T-helper 17 cell (primary cell): ENCODE results near the gene CDKN1C. TPM values are rescaled to one million over a fixed set of nuclear protein-coding genes. Genes with fewer than 3 reads are reported as not detected.

Experiments used
- ATAC-seq: fragments of 150-1000 bp; cut with Tn5 transposase; 2 replicates; pipeline ENCODE4 v1.10.0; 2021; ENCODE audit warnings: mild to moderate bottlenecking, moderate library complexity
- DNase-seq, 3 donors: peaks; one replicate each; pipeline versions ENCODE4 v3.0.0 to v3.0.0-alpha.2; 2020 to 2021
- H3K9me3 ChIP-seq: one replicate; pipeline ENCODE4 v1.7.0; 2013; ENCODE audit warnings: low read length, mild to moderate bottlenecking; ENCODE audit not compliant: control insufficient read depth, poor library complexity, severe bottlenecking
- H3K27ac Mint-ChIP-seq: one replicate; pipeline ENCODE4 v1.8.0; 2022; ENCODE audit warnings: mild to moderate bottlenecking, moderate library complexity, mixed read lengths
- H3K27me3 Mint-ChIP-seq: one replicate; pipeline ENCODE4 v1.8.0; 2022; ENCODE audit warnings: mixed read lengths
- H3K36me3 Mint-ChIP-seq: one replicate; pipeline ENCODE4 v1.8.0; 2022; ENCODE audit warnings: low read depth, mixed read lengths
- H3K4me1 Mint-ChIP-seq: one replicate; pipeline ENCODE4 v1.8.0; 2022; ENCODE audit warnings: mild to moderate bottlenecking, mixed read lengths
- H3K4me3 Mint-ChIP-seq: one replicate; pipeline ENCODE4 v1.8.0; 2022; ENCODE audit warnings: mild to moderate bottlenecking, moderate library complexity, mixed read lengths
- total RNA-seq, 4 donors: library from RNA in 2 of 4; stranded (reverse) in 2 of 4; gene quantifications; one replicate each; pipeline ENCODE4 v1.2.3 and lab custom pipeline; 2022 to 2026

CDKN1C gene
- total RNA-seq, 2 donors from 2014 or later = 0.91 to 2.6 TPM

- DNase-seq (no peak), ATAC-seq (no peak)
- H3K27me3 Mint-ChIP-seq = no peaks in the 10 kb centered on the region
- peak overlapping the region; percentile 45 for H3K27ac Mint-ChIP-seq
- no peaks in the 10 kb centered on the region for H3K36me3 Mint-ChIP-seq
- peaks cover 10% of the 10 kb centered on the region for H3K4me1 Mint-ChIP-seq
- no peaks in the 10 kb centered on the region for H3K9me3 ChIP-seq
- no peak overlapping the region for H3K4me3 Mint-ChIP-seq
Observed at GRCh38 chr11:2843551-2843950, 42.0 kb downstream of the CDKN1C start.

GRCh38 chr11:2842876-2843275 is 42.7 kb downstream of the CDKN1C start:
- H3K4me3 Mint-ChIP-seq = no peak overlapping the region

DNA sequence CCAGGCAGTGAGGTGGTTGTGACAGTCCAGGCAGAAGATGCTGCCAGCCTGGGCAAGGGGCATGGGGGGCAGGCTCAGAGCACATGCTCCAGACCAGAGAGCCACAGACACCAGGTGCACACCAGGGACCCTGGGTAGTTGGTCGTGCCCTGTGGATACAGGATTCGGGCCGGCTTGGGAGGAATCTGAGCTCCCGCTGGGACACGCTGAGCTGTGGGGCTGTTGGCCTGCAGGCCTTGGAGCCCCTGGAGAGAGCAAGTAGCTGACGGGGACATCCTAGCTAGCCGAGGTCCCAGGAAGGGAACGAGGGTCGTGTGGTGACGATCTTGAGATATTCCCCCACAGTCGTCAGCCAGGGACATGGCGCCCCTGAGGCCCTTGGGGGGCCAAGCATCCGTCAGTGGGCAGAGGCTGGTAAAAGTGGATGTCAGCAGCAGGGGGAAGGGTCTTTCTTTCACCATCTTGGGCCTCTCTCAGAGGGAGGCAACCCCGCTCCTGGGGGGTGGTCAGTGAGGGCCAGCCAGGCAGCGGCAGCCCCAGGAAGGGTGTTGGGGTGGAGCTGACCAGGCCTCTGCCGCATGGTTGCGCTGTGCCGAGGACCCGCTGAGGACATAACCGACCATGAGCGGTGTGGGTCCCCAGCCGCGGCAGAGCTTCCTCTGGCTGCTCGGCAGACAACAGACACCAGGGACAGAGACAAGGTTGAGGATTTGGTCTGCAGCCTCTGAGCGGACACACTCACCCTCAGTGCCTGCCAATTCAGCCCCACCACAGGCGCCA is 44.0 kb downstream of the CDKN1C start:
- H3K27me3 Mint-ChIP-seq = no peaks in the 10 kb centered on the region
- no peak for ATAC-seq
- H3K36me3 Mint-ChIP-seq = no peaks in the 10 kb centered on the region
- no peaks in the 10 kb centered on the region for H3K9me3 ChIP-seq
- peaks cover 10% of the 10 kb centered on the region for H3K4me1 Mint-ChIP-seq
- no peak for DNase-seq
- no peak overlapping the region for H3K27ac Mint-ChIP-seq
- no peak overlapping the region for H3K4me3 Mint-ChIP-seq

More at GRCh38 chr11:2842876-2843275, 42.7 kb downstream of the CDKN1C start:
- H3K9me3 ChIP-seq = no peaks in the 10 kb centered on the region
- Mint-ChIP-seq H3K4me1 (peaks cover 10% of the 10 kb centered on the region), H3K27me3 (no peaks in the 10 kb centered on the region), H3K27ac (no peak overlapping the region), H3K36me3 (no peaks in the 10 kb centered on the region)
- ATAC-seq (no peak), DNase-seq (no peak)

DNA sequence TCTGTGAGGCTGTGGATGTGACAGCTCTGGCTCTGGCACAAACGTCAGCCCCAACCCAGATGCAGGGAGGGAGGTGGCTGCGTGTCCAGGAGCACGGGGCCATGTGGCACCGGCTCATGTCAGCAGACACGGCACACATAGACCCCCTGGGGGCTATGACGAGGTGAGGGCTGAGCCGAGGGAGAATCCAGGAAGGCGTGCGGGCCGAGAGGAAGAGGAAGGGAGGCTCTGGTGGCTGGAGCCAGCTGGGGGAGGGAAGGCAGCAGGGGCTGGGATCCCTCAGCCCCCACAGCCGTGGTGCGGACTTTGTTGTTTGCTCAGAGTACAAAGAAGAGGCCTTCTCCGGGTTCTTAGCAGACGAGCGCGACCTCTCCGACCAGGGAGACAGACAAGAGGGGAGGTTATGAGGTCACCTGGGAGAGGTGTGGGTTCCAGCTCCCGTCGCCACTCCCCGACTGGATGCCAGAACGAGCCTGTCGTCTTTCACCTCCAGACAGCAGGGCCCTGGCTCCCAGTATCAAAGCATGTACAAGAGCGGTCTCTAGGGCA is 46.1 kb downstream of the CDKN1C start:
- no peaks in the 10 kb centered on the region for H3K27me3 Mint-ChIP-seq
- ATAC-seq (no peak), DNase-seq (no peak)
- peaks cover 14% of the 10 kb centered on the region for H3K4me1 Mint-ChIP-seq
- H3K9me3 ChIP-seq = no peaks in the 10 kb centered on the region
- H3K27ac Mint-ChIP-seq = peak overlapping the region; percentile 66
- no peak overlapping the region for H3K4me3 Mint-ChIP-seq
- no peaks in the 10 kb centered on the region for H3K36me3 Mint-ChIP-seq

DNA sequence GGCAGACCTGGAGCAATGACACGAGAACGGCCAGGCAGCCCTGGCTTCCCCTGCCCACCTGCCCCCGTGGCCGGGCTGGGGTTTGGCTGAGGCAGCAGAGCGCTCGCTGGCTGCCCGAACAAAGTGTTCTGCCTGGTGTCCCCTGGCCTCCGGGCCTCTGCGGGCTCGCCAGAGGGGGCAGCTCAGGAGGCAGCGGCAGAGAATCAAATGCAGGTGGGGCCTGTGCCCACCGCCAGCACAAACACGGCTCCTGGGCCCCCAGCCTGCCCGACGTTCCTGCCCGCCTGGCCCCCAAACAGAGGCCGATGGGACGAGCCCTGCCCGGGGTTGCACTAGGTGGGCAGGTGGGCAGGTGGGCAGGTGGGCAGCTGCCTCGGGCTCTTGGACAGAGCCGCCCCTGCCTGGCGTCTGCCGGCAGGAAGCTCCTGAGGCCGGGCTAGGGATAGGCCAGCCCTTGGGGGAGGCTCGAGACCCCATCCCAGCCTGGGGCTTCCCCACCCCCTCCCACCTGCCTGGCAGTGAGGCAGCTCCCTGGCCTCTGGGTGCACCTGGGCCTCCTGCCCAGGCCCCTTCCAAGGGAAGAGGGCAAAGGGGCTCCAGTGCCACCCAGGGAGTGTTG is 46.8 kb downstream of the CDKN1C start:
- peak overlapping the region; percentile 66 for H3K27ac Mint-ChIP-seq
- H3K4me1 Mint-ChIP-seq = peaks cover 14% of the 10 kb centered on the region
- no peak for DNase-seq
- H3K27me3 Mint-ChIP-seq = no peaks in the 10 kb centered on the region
- ATAC-seq = no peak
- H3K36me3 Mint-ChIP-seq = no peaks in the 10 kb centered on the region
- H3K9me3 ChIP-seq = no peaks in the 10 kb centered on the region
- H3K4me3 Mint-ChIP-seq = no peak overlapping the region

DNA sequence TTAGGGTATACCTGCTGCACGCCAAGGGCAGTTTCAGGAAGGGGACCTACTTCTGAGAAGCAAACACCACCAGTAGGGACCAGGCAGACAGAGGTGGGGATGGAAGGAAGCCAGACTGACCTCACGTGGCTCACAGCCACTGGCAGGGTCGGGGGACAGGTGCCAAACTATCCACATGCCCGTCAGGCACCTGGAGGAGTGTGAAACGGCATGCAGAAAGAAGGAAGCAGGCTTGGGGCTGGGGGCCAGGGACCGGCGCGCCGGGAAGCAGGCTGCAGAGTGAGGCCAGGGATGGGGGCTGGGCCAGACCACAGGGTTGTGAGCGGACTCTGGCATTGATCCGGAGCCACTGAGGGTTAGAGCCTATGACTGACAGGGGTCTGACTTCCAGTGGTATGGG is 47.5 kb downstream of the CDKN1C start:
- no peaks in the 10 kb centered on the region for H3K36me3 Mint-ChIP-seq
- no peaks in the 10 kb centered on the region for H3K9me3 ChIP-seq
- no peaks in the 10 kb centered on the region for H3K27me3 Mint-ChIP-seq
- ATAC-seq (no peak), DNase-seq (no peak)
- no peak overlapping the region for H3K4me3 Mint-ChIP-seq
- peaks cover 14% of the 10 kb centered on the region for H3K4me1 Mint-ChIP-seq
- H3K27ac Mint-ChIP-seq = peak overlapping the region; percentile 27

- Mint-ChIP-seq H3K4me3 (no peak overlapping the region), H3K27ac (peak overlapping the region; percentile 27), H3K36me3 (no peaks in the 10 kb centered on the region), H3K27me3 (no peaks in the 10 kb centered on the region), H3K4me1 (peaks cover 14% of the 10 kb centered on the region)
- DNase-seq = no peak
- no peaks in the 10 kb centered on the region for H3K9me3 ChIP-seq
- ATAC-seq = no peak
Observed at GRCh38 chr11:2837651-2838050, 47.9 kb downstream of the CDKN1C start.

- H3K4me1 Mint-ChIP-seq = peaks cover 13% of the 10 kb centered on the region
- DNase-seq (no peak), ATAC-seq (no peak)
- H3K36me3 Mint-ChIP-seq = no peaks in the 10 kb centered on the region
- H3K9me3 ChIP-seq = no peaks in the 10 kb centered on the region
- H3K27ac Mint-ChIP-seq = no peak overlapping the region
- no peaks in the 10 kb centered on the region for H3K27me3 Mint-ChIP-seq
- no peak overlapping the region for H3K4me3 Mint-ChIP-seq
Observed at GRCh38 chr11:2837096-2837601, 48.4 kb downstream of the CDKN1C start.

- no peak for ATAC-seq
- H3K27me3 Mint-ChIP-seq = no peaks in the 10 kb centered on the region
- H3K4me1 Mint-ChIP-seq = peaks cover 11% of the 10 kb centered on the region
- H3K4me3 Mint-ChIP-seq = no peak overlapping the region
- H3K27ac Mint-ChIP-seq = no peak overlapping the region
- no peaks in the 10 kb centered on the region for H3K36me3 Mint-ChIP-seq
- no peak for DNase-seq
- H3K9me3 ChIP-seq = no peaks in the 10 kb centered on the region
Observed at GRCh38 chr11:2836315-2837095, 49.1 kb downstream of the CDKN1C start.

- no peaks in the 10 kb centered on the region for H3K36me3 Mint-ChIP-seq
- no peaks in the 10 kb centered on the region for H3K9me3 ChIP-seq
- no peaks in the 10 kb centered on the region for H3K27me3 Mint-ChIP-seq
- peak overlapping the region; percentile 62 for H3K27ac Mint-ChIP-seq
- H3K4me3 Mint-ChIP-seq = no peak overlapping the region
- no peak for ATAC-seq
- no peak for DNase-seq
- H3K4me1 Mint-ChIP-seq = peaks cover 7% of the 10 kb centered on the region
Observed at GRCh38 chr11:2835751-2836150, 49.8 kb downstream of the CDKN1C start.

- H3K4me1 Mint-ChIP-seq = peaks cover 7% of the 10 kb centered on the region
- H3K9me3 ChIP-seq = no peaks in the 10 kb centered on the region
- DNase-seq (no peak), ATAC-seq (no peak)
- H3K36me3 Mint-ChIP-seq = no peaks in the 10 kb centered on the region
- no peak overlapping the region for H3K4me3 Mint-ChIP-seq
- H3K27ac Mint-ChIP-seq = peak overlapping the region; percentile 62
- H3K27me3 Mint-ChIP-seq = no peaks in the 10 kb centered on the region
Observed at GRCh38 chr11:2835296-2835695, 50.3 kb downstream of the CDKN1C start.

DNA sequence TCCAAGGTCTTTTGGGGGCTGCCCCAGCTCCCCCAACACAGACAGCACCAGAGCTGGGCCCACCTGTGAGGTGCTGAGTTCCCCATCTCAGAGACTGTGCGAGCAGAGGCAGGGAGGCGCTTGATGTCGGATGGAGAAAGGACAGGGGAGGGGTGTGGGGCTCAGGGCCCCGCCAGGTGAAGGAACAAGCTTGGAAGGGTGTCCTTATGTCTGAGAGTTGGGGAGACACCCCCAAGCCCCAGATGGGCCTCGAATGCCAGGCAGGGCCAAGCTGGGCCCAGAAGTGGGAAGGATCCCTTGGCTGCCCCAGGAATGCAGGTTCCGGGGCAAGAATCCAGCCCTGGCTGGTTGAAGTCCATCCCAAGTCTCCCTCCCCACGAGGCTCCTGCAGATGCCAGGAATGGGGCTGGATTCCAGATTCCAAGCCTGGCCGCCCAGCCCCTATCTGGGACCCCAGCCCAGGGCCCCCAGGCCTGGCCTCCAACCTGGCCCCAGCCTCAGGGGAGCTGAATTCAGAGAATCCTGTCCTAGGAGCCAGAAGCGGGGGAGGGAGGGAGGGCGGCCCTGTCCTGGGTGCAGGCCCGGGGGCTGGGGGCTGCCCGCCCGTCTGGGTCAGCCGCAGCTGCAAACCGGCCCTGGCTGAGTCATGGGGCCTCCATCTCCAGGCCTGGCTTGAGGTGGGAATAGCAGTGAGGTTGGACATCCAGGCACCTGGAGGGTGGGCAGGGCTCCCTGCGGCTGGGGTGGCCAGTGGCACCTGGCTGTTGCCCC is 50.9 kb downstream of the CDKN1C start:
- no peak for DNase-seq
- no peaks in the 10 kb centered on the region for H3K36me3 Mint-ChIP-seq
- no peak overlapping the region for H3K27ac Mint-ChIP-seq
- no peaks in the 10 kb centered on the region for H3K9me3 ChIP-seq
- H3K27me3 Mint-ChIP-seq = no peaks in the 10 kb centered on the region
- no peak for ATAC-seq
- H3K4me3 Mint-ChIP-seq = no peak overlapping the region
- H3K4me1 Mint-ChIP-seq = peaks cover 4% of the 10 kb centered on the region
